Transverse colon (tissue), 4 donors: ENCODE measurements around the gene TRNP1. TPM values are rescaled to one million over a fixed set of nuclear protein-coding genes. Genes with fewer than 3 reads are reported as not detected.
A peak's percentile ranks its signal among the peaks of the same experiment; 100 is the strongest.

Source experiments
- DNase-seq: peaks from one replicate; pipeline ENCODE4 v3.0.0-alpha.2; 2019
- H3K27ac ChIP-seq, 4 donors: fragments of 200-600 bp; sonication (generic); 2 replicates each; pipeline ENCODE4 v1.5.1; 2016 to 2018; ENCODE audit warnings: inconsistent platforms in 4 of 4
- H3K27me3 ChIP-seq: fragments of 200-600 bp; sonication (generic); 2 replicates; pipeline ENCODE4 v1.5.1; 2017; ENCODE audit warnings: inconsistent platforms
- H3K36me3 ChIP-seq, 4 donors: fragments of 200-600 bp; sonication (generic); 2 replicates each; pipeline ENCODE4 v1.5.1; 2017 to 2019; ENCODE audit warnings: inconsistent platforms in 4 of 4
- H3K4me1 ChIP-seq, 4 donors: fragments of 200-600 bp; sonication (generic); 2 replicates each; pipeline ENCODE4 v1.5.1; 2017 to 2020; ENCODE audit warnings: inconsistent platforms in 4 of 4
- H3K4me3 ChIP-seq, 4 donors: fragments of 200-600 bp; sonication (generic); 1 replicate in 1 of 4; 2 replicates in 3 of 4; pipeline versions ENCODE4 v1.5.1 to v1.6.1; 2017 to 2019; ENCODE audit warnings: inconsistent platforms in 4 of 4
- H3K9me3 ChIP-seq, 2 donors: fragments of 200-600 bp; sonication (generic); 2 replicates each; pipeline ENCODE4 v1.5.1; 2017 to 2019; ENCODE audit warnings: inconsistent platforms in 2 of 2
- EP300 ChIP-seq: sonication (generic); formaldehyde crosslinking; IDR thresholded peaks from one replicate; pipeline ENCODE4 v1.6.1; 2017; ENCODE audit warnings: antibody characterized with exemption, low read depth
- POLR2A ChIP-seq: fragments of 450-650 bp; IDR thresholded peaks from one replicate; pipeline ENCODE4 v1.6.1; 2016; ENCODE audit warnings: antibody characterized with exemption, mild to moderate bottlenecking, moderate library complexity
- POLR2AphosphoS5 ChIP-seq, 3 donors: sonication (generic); formaldehyde crosslinking; IDR thresholded peaks; one replicate each; pipeline ENCODE4 v1.6.1; 2016; ENCODE audit warnings: antibody characterized with exemption in 3 of 3
- WGBS, 2 donors: methylation state at CpG; one replicate each; pipeline ENCODE4 v1.1.5; 2018; ENCODE audit warnings: low coverage in 1 of 2; 5-methylcytosine and 5-hydroxymethylcytosine counted together
- in situ Hi-C, 4 donors: fragments of 200-750 bp; cut with MboI; loops; one replicate each; pipeline versions ENCODE4 v1.15.0 to v1.15.1; 2017; ENCODE audit warnings: low sequenced_read_pairs in 3 of 4, low pct_ligation_motif_present in 1 of 4, low pct_unique_long_range_greater_than_20kb in 1 of 4
- intact Hi-C: fragments of 100-400 bp; cut with DNase I; formaldehyde crosslinking; loops from one replicate; pipeline ENCODE4 v1.15.1; 2023; ENCODE audit warnings: low total_unique reads
- total RNA-seq, 4 donors: library from RNA; depleted of rRNA; stranded (reverse); fragments of >200 nt; gene quantifications; one replicate each; pipeline ENCODE4 v1.1.0, GENCODE V29; 2016
- TF ChIP-seq, protein P1 (sequence below), 5 experiments: fragments of 200-600 bp in 3 of 5; fragments of 450-650 bp in 2 of 5; sonication (generic) in 3 of 5; IDR thresholded peaks; 1 replicate in 2 of 5; 2 replicates in 3 of 5; pipeline ENCODE4 v1.5.1; 2016 to 2017; ENCODE audit warnings: antibody characterized with exemption in 5 of 5, inconsistent platforms in 3 of 5, mild to moderate bottlenecking in 2 of 5, moderate library complexity in 1 of 5

TRNP1 gene
- total RNA-seq, 4 donors from 2014 or later: 0.80 to 4.1 (median 2.3) TPM; not detected in 1

DNA sequence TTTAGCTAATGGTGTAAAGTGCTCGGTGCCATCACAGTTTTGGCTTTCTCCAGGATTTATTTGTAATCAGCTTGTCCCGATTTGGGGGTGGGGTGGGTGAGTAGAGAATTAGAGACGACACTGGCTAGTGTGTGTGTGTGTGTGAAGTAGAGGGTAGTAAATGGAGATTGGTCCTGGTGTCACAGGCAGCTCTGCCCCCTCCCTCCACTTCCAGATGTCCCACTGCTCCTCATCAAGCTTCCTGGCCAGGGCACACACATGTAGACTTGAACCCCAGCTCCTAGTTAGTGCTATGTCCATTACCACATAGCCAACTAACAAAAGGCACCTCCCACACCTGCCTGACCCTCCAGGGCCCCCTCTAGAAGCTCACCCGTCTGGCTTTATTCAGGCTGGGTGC, 3.2 kb downstream of the TRNP1 start:
- in situ Hi-C loops: loop anchor here in 1 of 4 donors (10.0 kb wide), 1 partner anchor 98 kb away; no protein-coding TSS in a partner anchor
- 73% methylated on average over 4 of the region's 4 CpGs; no CpG with 5 or more reads in 1 of the 2 donors for WGBS, 2 donors
- no peaks in the 10 kb centered on the region for H3K9me3 ChIP-seq
- TF ChIP-seq, protein P1, sequence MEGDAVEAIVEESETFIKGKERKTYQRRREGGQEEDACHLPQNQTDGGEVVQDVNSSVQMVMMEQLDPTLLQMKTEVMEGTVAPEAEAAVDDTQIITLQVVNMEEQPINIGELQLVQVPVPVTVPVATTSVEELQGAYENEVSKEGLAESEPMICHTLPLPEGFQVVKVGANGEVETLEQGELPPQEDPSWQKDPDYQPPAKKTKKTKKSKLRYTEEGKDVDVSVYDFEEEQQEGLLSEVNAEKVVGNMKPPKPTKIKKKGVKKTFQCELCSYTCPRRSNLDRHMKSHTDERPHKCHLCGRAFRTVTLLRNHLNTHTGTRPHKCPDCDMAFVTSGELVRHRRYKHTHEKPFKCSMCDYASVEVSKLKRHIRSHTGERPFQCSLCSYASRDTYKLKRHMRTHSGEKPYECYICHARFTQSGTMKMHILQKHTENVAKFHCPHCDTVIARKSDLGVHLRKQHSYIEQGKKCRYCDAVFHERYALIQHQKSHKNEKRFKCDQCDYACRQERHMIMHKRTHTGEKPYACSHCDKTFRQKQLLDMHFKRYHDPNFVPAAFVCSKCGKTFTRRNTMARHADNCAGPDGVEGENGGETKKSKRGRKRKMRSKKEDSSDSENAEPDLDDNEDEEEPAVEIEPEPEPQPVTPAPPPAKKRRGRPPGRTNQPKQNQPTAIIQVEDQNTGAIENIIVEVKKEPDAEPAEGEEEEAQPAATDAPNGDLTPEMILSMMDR (IDR thresholded peaks at IDR 0.05): no peak
- TF ChIP-seq POLR2A: no peak
- TF ChIP-seq POLR2AphosphoS5 (IDR thresholded peaks at IDR 0.05): no peak
- no peak for TF ChIP-seq EP300
- H3K4me3 ChIP-seq: no peak overlapping the region
- H3K36me3 ChIP-seq: no peaks in the 10 kb centered on the region
- no peak for DNase-seq
- peak overlapping the region in 2 of 4 donors; percentile 20 to 71 for H3K27ac ChIP-seq
- intact Hi-C loops: loop anchor here (1.0 to 10.0 kb wide), 3 partner anchors 46 to 288 kb away; no protein-coding TSS in a partner anchor
- peaks cover 57% of the 10 kb centered on the region for H3K27me3 ChIP-seq
- H3K4me1 ChIP-seq: peaks cover 12 to 55% (median 39%) of the 10 kb centered on the region in 4 donors

DNA sequence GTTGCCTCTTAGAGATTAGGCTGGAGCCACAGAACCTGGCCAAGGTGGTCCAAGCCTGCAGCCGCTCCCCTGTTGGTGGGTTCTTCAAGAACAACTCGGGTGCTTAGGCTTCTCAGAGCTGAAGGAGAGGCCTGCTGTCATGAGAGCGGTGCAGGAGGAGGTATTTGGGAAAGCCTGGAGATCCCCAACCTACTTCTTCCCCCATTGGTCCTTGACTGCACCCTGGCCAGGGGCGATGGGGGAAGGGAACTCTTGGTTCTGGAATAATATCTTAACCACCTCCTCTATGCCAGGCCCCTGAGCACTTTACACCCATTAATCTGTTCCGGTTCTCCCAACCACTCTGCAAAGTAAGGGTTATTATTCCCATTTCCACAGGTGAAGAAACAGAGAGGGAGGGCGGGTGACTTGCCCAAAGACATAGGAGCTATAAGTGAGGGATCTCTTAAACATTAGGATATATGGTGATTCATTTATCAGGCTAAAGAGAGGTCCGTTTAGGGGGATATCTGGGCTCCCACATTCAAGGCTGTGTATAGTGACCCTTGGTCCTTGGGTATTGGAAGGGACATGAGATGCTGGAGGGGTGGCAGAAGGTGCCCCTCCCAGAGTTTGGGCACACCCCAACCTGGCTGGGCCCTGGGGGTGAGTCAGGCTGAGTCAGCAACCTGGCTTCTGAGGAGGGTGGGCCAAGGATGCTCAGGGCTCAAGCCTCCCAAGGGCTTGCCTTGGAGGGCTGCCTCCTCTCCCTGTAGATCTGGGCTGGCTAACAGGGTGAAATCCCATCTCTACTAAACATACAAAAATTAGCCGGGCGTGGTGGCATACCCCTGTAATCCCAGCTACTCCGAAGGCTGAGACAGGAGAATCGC, 5.2 kb downstream of the TRNP1 start:
- Histone ChIP-seq H3K27me3 (peaks cover 37% of the 10 kb centered on the region), H3K4me1 (peaks cover 12 to 58% (median 39%) of the 10 kb centered on the region in 4 donors), H3K9me3 (no peaks in the 10 kb centered on the region), H3K36me3 (no peaks in the 10 kb centered on the region), H3K27ac (peak overlapping the region; percentile 79 to 89 (median 82)), H3K4me3 (no peak overlapping the region)
- no peak for DNase-seq
- WGBS, 2 donors: 85% methylated on average over 11 of the region's 11 CpGs; no CpG with 5 or more reads in 1 of the 2 donors
- in situ Hi-C loops: loop anchor here in 1 of 4 donors (10.0 kb wide), 1 partner anchor 96 kb away; no protein-coding TSS in a partner anchor
- intact Hi-C loops: loop anchor here (10.0 kb wide), 1 partner anchor 286 kb away; no protein-coding TSS in a partner anchor
- no peak for TF ChIP-seq POLR2A
- TF ChIP-seq EP300: no peak
- TF ChIP-seq, protein P1 (IDR thresholded peaks at IDR 0.05): no peak
- TF ChIP-seq POLR2AphosphoS5 (IDR thresholded peaks at IDR 0.05): no peak

- peak; percentile 66 for DNase-seq
- 51 to 62% methylated on average over 6 to 7 of the region's 7 CpGs for WGBS, 2 donors
- H3K27ac ChIP-seq: peak overlapping the region; percentile 79 to 89 (median 82)
- intact Hi-C loops: loop anchor here (10.0 kb wide), 1 partner anchor 285 kb away; no protein-coding TSS in a partner anchor
- H3K27me3 ChIP-seq: peaks cover 30% of the 10 kb centered on the region
- no peak overlapping the region for H3K4me3 ChIP-seq
- TF ChIP-seq POLR2A (no peak), EP300 (peak; percentile 57), POLR2AphosphoS5 (IDR thresholded peaks at IDR 0.05) (peak; percentile 52 to 68 (median 60))
- TF ChIP-seq, protein P1 (IDR thresholded peaks at IDR 0.05): no peak
- no peaks in the 10 kb centered on the region for H3K36me3 ChIP-seq
- H3K9me3 ChIP-seq: no peaks in the 10 kb centered on the region
- in situ Hi-C loops: loop anchor here in 1 of 4 donors (10.0 kb wide), 1 partner anchor 95 kb away; no protein-coding TSS in a partner anchor
- H3K4me1 ChIP-seq: peaks cover 15 to 62% (median 41%) of the 10 kb centered on the region in 4 donors
These were observed 6.0 kb downstream of the TRNP1 start for GRCh38 chr1:26999440-26999987.
